A549 (cell line): ENCODE data around the gene OXTR.

Experiments used
- CBX8 ChIP-seq: fragments of 200-600 bp; sonication (generic); IDR thresholded peaks from 2 replicates; pipeline ENCODE4 v1.6.1; 2016
- CEBPB ChIP-seq, 2 experiments: fragments of >200 bp in 1 of 2; sonication (Bioruptor Twin) in 1 of 2; formaldehyde crosslinking in 1 of 2; IDR thresholded peaks; 2 replicates each; pipeline ENCODE4 v1.6.1; 2012 to 2016
- CTCF ChIP-seq: fragments of >200 bp; sonication (Bioruptor Twin); formaldehyde crosslinking; IDR thresholded peaks from 3 replicates; pipeline ENCODE4 v1.5.1; 2016
- POLR2A ChIP-seq: IDR thresholded peaks from 2 replicates; pipeline ENCODE4 v1.6.1; 2012; ENCODE audit warnings: mild to moderate bottlenecking, low read length
- REST ChIP-seq: fragments of 200-600 bp; sonication (generic); IDR thresholded peaks from 2 replicates; pipeline ENCODE4 v1.6.1; 2016; ENCODE audit warnings: antibody characterized with exemption, mild to moderate bottlenecking, moderate library complexity
- TFCP2L1 ChIP-seq: fragments of 250-450 bp; sonication (Bioruptor Pico); IDR thresholded peaks from 2 replicates; pipeline ENCODE4 v1.5.0; 2021; ENCODE audit warnings: mild to moderate bottlenecking

GRCh38 chr3:8816106-8816505, 46.7 kb upstream of the OXTR start:
- TF ChIP-seq CTCF (no peak), POLR2A (no peak), REST (no peak), CEBPB (IDR thresholded peaks at IDR 0.05) (no peak), TFCP2L1 (CRISPR knock-in tag) (no peak), CBX8 (no peak)
